ENCODE measurements around the gene ROR2.
"Not testable (repeated sequence)": the region's sequence is repeated elsewhere in the genome, so short reads cannot be mapped to it uniquely, and the experiment has no call there.

The ROR2 gene

DNA sequence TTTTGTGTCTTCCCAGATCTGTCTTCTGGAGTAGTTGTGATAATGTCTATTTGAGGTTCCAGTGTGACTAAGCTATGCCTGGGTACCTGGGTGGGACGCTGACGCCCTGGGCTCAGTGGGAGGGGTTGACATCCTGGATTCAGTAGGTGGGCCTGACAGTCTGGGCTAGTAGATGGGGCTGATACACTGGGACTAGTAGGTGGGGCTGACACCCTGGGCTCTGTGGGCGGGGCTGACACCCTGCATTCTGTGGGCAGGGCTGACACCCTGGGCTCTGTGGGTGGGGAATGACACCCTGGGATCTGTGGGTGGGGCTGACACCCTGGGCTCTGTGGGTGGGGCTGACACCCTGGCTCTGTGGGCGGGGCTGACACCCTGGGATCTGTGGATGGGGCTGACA, 153.5 kb downstream of the ROR2 start:
- DNase-seq (ENCODE audit: low spot score), result peak; percentile 52

DNA sequence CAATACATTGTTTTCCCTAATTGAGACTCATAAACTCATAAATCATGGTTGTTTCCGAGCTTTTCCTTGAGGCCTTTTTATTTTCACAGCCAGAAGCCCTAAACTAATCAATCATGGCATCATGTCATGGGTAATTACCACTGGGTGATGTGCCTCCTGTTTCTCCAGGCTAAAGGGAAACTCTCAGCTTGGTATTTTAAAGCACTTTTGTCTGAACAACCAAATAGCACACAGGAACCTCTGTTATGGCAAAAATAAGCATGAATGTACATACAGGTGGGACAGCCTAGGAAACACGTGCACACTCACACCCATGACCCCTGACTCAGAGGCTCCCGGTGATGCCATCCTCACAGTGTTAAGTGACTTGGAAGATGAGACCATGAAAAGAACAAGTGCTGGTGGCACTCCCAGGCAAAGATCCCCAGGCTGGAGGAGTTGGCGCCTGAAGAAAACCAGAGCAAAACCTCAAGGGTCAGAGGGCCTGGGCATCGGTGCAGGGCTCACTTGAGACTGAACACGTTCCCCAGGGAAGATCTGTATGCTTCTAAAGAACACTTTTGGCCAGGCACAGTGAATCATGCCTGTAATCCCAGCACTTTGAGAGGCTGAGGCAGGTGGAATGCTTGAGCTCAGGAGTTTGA, 154.3 kb downstream of the ROR2 start:
- DNase-seq (ENCODE audit: low spot score), result peak; percentile 14

DNA sequence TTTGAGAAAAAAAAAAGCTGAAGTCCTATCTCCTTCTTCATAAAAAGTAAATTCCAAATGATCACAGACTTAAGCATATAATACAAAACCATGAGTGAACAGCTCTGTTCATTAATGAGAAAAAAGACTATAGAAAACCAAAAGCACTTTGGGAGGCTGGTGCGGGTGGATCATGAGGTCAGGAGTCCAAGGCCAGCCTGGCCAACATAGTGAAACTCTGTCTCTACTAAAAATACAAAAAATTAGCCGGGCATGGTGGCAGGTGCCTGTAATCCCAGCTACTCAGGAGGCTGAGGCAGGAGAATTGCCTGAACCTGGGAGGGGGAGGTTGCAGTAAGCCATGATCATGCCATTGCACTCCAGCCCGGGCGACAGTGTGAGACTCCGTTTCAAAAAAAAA, 156.7 kb downstream of the ROR2 start:
- DNase-seq (ENCODE audit: low spot score), result not testable (repeated sequence)

DNA sequence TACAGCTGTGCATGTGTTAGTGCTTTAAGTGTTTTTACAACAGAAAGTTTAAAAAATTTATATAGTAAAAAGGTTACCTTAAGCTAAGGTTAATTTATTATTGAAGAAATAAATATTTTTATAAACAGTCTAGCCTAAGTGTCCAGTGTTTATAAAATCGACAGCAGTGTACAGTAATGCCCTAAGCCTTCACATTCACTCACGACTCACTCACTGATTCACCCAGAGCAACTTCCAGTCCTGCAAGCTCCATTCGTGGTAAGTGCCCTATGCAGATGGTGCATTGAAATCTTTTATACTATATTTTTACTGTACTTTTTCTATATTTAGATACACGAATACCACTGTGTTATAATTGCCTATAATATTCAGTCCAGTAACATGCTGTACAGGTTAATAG, 159.1 kb downstream of the ROR2 start:
- no peak for DNase-seq (ENCODE audit: low spot score)

DNA sequence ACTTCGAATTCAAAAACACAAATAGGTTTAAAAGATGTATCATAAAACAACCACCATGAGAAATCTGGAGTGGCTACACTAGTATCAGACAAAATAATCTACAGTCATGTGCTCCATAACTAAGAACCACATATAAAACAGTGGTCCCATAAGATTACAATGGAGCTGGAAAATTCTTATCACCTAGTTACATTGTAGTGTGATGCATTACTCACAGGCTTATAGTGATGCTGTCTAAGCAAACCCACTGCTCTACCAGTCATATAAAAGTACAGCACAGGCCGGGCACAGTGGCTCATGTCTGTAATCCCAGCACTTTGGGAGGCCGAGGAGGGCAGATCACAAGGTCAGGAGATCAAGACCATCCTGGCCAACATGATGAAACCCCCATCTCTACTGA, 160.1 kb downstream of the ROR2 start:
- DNase-seq (ENCODE audit: low spot score), result no peak

DNA sequence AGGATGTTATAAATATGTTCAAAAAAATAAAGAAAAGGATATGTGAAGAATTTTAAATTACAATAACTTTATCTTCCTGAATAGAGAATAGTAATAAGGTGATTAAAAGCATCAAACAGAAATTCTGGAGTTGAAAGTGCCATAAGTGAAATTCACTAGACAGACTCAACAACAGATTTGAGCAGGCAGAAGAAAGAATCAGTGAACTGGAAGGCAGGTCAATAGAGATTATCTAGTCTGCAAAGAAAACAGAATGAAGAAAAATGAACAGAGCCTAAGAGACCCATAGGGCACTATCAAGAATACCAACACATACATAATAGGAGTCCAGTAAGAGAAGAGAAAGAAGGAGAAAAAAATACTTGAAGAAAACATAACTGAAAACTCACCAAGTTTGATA, 162.1 kb downstream of the ROR2 start:
- DNase-seq (ENCODE audit: low spot score), result no peak

DNA sequence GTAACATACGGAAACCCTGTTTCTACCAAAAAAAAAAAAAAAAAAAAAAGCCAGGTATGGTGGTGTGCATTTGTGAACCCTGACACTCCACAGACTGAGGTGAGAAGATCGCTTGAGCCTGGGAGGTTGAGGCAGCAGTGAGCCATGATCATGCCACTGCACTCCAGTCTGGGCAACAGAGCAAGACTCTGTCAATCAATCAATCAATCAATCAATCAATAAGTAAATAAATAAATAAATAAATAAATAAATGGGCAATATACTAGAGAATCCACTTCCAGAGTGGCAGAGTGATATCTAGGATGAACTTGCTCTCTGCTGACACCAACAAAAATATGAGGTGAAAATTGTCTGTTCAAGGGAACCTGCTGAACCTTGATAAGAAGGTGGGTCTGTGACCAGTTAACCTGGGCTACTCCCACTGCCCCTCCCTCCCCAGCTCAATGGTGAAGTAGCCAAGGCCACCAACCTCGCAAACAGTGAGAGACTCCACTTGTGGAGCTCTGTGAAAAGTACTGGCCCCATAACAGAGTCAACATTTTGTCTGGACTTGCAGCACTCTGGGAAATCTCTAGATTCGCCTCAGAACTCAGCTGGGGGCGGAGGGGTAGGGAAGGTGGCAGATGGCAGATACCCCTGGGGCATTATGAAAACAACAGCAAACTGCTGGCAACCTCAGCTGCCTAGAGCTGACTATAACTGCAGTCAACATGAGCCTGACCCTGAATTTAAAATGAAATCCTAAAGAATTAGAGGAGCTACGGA, 163.7 kb downstream of the ROR2 start:
- no peak for DNase-seq (ENCODE audit: low spot score)

DNA sequence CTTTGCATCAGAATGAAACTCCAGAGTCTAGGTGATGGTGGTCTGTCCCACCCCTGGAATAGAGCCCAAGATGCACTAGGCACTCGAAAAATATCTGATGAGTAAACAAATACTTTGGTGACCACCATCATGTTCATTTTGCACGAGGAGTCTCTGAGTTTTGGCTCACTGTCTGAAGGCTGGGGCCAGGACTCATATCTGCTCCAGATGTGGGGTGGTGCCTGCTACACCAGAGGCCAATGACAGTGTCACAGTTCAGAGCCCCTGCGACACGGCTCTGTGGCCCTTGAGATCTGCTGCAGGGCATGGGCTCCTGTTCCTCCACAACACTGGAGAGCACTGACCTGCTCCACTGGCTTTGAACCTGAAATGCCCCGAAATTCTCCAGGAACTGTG, 164.6 kb downstream of the ROR2 start:
- DNase-seq (ENCODE audit: low spot score), result no peak

DNA sequence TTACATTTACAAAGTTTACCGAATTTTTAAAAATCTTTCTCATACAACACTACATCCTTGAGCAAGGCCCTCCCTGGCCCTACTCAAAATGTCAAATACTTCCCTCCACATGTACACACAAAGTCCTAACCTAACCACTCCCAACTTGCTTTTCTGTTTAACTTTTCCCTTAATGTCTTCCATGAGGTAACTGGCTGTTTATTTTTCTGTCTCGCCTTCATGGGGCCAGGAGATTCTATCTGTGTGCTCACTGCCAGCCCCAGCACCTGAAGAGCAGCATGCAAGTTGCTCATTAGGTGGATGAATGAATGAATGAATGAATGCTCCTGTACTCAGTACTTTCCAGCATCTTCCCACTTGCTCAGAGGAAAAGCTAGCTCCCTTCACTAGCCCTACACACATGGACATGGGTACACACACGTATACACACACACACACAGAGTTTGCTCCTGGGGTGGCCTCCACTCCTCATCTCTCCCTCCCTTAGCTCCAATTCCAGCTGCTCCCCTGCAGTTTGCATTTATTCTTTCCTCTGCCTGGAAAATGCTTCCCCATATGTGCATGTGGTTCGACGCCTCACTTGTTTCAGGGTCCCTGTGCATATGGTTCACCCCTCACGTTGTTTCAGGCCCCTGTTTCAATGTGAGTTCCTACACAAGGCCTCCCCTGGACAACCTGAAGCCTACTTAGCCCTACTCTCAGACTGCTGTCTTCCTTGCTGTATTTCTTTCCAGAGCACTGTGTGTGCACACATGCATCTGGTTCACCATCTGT, 165.2 kb downstream of the ROR2 start:
- DNase-seq (ENCODE audit: low spot score), result no peak

DNA sequence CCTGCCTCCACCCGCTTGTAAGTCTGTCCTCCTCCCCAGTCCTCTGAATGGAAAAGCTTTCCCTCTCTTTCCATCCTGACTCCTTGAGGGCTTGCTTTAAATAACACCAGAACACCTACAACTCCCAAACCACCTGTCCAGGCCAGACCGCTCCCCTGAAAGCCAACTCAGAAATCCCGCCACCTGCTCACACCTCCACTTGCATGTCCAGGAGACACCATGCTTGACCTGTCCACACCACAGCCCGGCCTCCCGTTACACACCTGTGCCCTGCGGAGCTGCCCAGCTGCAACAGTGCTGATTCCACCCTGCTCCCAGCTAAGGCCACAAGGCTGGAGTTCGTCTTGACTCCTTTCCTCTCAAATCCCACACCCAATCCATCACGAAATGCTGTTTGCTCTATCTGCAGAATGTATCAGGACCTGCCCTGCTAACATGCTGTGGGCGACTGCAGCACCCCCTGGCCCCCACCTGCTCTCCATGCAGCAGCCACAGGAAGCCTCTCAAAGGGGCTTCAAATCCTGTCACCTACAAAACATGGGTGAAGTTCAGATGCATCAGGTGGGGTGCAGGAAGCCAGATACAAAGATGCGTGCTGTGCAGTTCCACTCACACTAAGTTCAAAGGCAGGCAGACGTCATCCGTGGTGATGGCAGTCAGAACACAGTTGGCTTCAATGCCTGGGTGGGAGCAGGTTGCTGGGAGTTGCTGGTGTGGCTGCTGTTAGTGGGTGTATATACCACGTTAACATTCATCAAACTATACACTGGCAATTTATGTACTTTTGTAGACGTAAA, 166.0 kb downstream of the ROR2 start:
- DNase-seq (ENCODE audit: low spot score), result no peak

DNA sequence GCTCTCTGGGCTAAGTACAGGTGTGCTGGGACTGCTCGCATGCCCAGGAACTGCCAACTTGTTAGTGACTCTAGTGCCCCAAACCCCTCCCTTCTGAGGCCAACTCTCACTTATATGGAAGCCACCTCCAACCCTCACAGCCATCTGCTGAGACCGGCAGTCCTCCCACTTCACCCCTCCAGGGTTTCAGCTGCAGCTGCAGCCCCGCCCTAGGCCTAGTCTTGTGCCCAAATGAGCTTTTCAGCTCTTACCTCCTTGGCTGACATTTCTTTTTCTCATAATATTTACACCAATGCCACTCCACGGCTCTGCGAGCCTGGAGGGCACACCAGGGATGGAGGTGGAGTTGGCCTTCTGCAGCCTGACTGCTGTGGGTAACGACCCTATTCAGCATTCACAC, 166.6 kb downstream of the ROR2 start:
- no peak for DNase-seq (ENCODE audit: low spot score)

DNA sequence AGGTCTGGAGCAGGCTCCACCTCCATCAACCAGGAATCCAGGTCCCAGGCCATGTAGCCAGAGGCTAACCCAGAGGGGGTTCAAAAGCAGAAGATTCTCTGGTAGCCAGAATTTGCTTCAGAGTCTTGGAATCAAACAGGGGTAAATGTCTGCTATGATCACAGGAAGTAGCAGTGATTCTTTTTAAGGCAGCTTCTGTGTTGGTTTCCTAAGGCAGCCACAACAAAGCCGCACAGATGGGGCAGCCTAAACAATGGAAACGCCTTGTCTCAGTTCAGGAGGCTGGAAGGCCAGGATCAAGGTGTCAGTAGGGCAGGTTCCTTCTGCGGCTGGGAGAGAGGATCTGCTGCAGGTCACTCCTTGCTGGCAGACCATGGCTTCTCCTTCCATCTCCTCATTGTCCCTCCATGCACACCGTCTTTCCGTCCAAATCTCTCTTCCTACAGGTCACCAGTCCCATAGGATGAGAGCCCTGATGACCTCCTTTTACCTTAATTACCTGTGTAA, 167.3 kb downstream of the ROR2 start:
- no peak for DNase-seq (ENCODE audit: low spot score)

DNA sequence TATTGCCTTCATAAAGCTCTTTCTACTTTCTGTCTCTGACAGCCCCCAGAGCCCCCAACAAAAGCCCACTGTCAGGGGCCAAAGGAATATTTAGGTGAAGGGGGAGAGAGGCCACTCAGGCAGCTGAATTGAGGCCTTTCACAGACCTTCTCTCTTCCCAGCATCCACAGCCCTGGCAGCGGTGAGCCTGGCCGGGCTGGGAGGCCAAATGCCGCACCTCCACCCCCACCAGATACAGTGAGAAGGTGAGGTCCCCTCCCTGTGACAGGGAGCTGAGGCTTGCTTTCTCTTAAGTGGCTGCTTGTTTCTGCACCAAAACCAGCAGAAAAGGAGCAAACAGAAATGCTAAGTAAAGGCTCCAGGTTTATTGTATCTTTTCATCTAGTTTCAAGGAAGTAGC, 168.1 kb downstream of the ROR2 start:
- no peak for DNase-seq (ENCODE audit: low spot score)

DNA sequence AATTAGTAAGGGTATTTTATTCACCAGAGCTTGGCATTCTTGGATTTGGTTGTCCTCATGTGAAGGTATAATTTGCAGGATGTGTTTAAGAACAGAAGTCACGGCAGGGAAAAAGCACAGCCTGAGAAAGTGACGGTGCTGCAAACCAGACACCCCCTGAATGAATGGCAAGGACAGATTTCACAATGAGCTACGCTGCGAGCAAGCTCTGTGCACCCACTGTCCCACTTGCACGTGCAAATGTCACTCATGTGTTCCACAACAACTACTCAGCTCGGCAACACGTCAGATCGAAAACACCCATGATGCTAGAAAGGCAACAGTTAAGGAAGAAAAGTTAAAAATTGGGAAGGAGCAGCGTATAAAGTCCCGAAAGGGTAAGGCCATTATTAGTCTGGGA, 168.9 kb downstream of the ROR2 start:
- no peak for DNase-seq (ENCODE audit: low spot score)

DNA sequence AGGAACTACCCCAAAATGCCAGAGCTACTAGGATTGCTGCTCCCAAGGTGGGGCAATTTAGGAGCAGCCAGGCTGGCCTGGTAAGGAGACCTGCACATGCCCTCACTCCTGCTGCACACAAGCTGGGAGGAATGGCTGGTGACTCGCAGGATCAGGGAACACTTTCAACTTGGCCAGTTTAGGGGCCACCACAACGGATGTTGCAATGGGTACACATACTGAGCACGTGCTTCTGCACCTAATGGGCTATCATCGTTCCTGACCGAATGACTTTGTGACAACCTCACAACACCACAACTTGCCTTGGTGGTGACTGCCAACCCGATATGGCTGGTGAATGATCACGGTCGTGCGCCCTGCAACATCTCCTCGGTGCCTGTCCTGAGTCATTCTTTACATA, 172.0 kb downstream of the ROR2 start:
- no peak for DNase-seq (ENCODE audit: low spot score)

DNA sequence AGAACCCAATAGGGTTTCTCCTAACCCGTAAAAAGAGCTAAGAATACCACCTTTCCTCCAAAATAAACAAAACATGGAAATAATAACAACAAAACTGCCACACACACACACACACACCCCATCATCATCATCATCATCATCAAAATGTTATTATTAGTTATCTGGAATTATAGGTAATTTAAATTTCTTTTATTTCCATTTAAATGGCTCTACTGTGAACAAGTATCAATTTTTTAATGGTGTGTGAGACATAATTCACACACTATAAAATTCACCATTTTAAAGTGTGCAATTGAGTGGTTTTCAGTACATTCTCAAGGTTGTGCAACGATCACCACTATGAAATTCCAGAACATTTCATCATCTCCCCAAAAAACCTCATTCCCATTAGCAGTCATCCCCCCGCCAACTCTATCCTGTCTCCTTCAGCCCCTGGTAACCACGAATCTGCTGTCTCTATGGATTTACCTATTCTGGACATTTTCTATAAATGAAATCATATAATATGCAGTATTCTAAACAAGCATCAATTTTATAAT, 172.7 kb downstream of the ROR2 start:
- DNase-seq (ENCODE audit: low spot score), result no peak

DNA sequence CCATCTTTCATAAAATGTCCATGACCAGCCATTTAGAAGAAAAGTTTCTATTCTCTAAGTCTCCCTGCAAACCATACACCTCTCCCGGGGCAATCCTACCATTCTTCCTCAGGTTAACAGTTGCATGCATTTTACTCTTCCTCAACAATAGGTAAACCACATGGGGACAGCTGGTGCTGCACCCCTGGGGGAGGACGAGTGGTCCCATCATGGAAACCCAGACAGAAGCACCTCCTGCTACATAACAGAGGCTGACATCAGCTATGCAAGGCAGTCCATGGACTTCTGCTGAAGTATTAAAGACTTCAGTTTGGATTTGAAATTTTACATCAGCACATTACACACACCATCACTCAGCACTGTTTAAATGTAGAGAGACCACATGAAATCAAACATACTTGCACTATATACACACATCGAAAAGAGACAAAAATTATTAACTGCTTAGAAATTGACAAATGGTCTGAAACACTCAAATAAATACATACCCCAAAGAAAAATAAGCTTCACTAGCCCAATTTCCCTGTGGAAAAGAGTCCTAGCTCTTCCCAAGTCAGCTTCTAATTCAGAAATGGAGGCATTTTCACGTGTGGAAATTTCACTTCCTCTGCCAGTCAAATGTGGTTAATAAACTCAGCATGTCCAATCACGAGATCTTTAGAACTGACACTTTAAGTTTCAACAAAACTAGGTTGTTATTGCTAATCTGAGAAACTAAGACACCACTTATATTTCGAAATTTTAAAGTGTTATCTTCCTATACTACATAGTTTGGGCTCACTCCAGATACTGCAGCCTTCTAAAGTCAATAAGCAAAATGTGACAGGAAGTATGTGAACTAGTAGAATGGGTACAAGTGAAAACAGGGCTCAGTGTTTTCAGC, 173.4 kb downstream of the ROR2 start:
- no peak for DNase-seq (ENCODE audit: low spot score)

DNA sequence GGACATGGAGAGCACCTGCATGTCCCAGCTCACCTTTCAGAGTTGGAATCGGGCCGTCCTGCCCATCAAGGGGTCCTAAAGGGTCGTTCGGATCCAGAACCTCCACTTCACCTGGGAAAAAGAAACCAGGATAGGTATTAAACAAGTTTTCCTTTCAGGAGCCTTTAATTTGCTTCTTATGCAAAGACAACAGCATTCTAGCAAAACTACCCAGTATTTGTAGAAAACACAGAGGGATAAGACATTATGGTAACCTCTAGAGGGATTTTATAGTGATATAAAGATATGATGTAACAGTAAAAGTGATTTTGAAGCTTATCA, 174.4 kb downstream of the ROR2 start:
- no peak for DNase-seq (ENCODE audit: low spot score)

DNA sequence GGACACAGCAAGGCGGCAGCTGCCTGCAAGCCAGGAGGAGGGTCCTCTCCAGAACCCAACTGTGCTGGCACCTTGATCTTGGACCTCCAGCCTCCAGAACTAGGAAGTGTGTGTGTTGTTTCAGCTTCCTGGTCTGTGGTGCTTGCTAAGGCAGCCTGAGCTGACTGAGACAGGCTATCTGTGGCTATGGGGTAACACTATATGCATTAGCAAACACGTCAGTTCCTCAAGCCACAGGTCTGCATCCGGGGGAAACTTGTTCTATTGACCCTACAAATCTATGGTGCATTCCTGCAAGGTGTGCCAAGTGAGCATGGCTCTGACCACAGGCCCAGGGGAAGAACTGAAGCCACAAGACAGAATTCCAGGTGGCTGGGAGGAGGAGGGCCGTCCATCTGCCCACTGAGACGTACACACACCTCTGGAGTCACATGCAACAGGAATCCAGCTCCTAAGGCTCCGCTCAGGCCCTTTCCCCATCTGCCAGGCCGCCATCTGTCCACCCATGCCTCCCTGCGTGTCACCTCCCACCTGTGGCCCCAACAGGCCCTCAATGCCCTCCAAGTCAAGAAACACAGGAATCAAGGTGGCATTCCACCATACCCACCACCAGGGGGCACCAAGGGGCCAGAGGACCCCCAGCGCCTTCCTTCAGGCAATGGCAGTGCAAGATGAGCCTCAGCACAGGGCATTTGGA, 174.9 kb downstream of the ROR2 start:
- peak; percentile 64 for DNase-seq (ENCODE audit: low spot score)

DNA sequence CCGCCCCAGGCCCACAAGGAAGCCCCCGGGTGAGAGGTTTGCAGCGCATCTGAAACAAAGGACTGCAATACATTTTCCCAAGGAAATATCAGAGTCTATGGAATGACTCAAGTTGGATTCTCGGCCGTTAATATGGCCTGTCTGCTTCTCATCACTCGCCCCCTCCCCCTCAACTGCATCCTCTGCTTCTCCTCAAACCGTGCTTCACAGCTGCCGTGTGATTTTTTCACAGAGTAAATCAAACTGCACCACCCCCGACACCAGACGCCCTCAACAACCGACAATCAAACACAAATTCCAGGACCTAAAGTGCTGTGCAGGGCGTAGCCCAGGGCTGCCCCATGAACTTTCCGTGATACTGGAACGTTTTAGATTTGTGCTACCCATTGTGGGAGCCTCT, 176.9 kb downstream of the ROR2 start:
- no peak for DNase-seq (ENCODE audit: low spot score)

Measured in LoVo (cell line).